Mesothelial cell of epicardium (in vitro differentiated cells): ENCODE results near the gene CTDP1. TPM values are rescaled to one million over a fixed set of nuclear protein-coding genes. Genes with fewer than 3 reads are reported as not detected.

Experiments used
- DNase-seq, 2 experiments: peaks; one replicate each; pipeline ENCODE4 v3.0.0; 2021; ENCODE audit warnings: low spot score in 2 of 2; ENCODE audit not compliant: unreplicated experiment in 2 of 2
- H3K27ac Mint-ChIP-seq: 2 replicates; pipeline ENCODE4 v1.8.0; 2021; ENCODE audit warnings: mixed read lengths
- H3K27me3 Mint-ChIP-seq: 2 replicates; pipeline ENCODE4 v1.8.0; 2021; ENCODE audit warnings: low read depth, mixed read lengths
- H3K36me3 Mint-ChIP-seq: 2 replicates; pipeline ENCODE4 v1.8.0; 2021; ENCODE audit warnings: mixed read lengths
- H3K4me1 Mint-ChIP-seq: 2 replicates; pipeline ENCODE4 v1.8.0; 2021; ENCODE audit warnings: mixed read lengths
- H3K4me3 Mint-ChIP-seq: 2 replicates; pipeline ENCODE4 v1.8.0; 2021; ENCODE audit warnings: mild to moderate bottlenecking, moderate library complexity, mixed read lengths
- H3K9me3 Mint-ChIP-seq: 2 replicates; pipeline ENCODE4 v1.8.0; 2021; ENCODE audit warnings: mixed read lengths
- CTCF ChIP-seq: fragments of 200-600 bp; sonication (generic); IDR thresholded peaks from one replicate; pipeline ENCODE4 v1.5.0; 2021; ENCODE audit warnings: antibody characterized with exemption; ENCODE audit not compliant: unreplicated experiment
- total RNA-seq: library from RNA; stranded (reverse); gene quantifications from 3 replicates; pipeline ENCODE4 v1.2.1, GENCODE V29; 2021

The CTDP1 gene
- 22.3 to 24.2 TPM (median 24.1 TPM) in 3 replicates for total RNA-seq

GRCh38 chr18:79679552-79680099 is at the start of gene CTDP1:
TSS of gene CTDP1 (plus strand) at chr18:79679803. CDS start at chr18:79679948, 145 bp downstream.
- Mint-ChIP-seq H3K4me3 (peak within 1 kb of the TSS; percentile 99), H3K9me3 (no peaks in the 10 kb centered on the region), H3K36me3 (peaks cover 5% of the 10 kb centered on the region), H3K27ac (peak within 1 kb of the TSS; percentile 99), H3K27me3 (no peaks in the 10 kb centered on the region), H3K4me1 (peaks cover 34% of the 10 kb centered on the region)
- no peak for TF ChIP-seq CTCF
- DNase-seq, result peak; percentile 81 to 88

DNA sequence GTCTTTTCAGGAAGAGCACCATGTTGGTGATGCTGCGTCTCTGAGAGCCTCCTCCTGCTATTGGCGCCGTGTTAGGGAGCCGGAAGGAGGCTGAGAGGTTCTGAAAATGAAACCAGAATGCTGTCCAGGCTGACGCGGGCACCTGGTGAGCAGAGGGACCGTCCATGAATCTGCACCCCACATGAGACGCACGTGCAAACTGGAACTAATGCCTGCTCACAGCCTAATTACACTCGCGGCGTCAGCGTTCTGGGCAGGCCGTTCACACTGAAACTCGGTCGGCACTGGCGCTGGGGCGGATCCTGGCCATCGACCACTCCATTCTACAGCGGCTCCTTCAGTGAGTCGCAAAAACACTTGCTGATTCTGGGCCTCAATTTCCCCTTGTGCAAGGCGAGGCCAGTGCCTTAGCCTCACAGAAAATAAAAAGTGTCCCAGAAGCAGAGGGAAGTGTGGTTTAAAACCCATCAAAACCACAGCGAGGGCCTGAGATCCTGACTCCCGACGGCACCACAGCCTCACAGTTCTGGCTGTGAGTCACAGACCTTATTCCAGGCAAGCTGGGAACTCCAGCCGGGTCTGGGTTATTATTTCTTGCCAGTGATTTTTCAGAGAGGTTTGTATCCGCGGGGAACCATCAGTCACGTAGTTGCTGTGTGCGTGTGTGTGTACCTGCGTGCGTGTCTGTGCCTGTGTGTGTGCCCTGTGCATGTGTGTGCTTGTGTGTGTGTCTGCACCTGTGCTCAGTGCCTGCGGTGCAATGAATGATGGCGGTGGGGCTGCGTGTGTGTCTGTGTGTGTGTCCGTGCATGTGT is 49.1 kb upstream of the CTDP1 start:
- peaks cover 7% of the 10 kb centered on the region for H3K9me3 Mint-ChIP-seq
- H3K4me1 Mint-ChIP-seq, result no peaks in the 10 kb centered on the region
- no peak overlapping the region for H3K4me3 Mint-ChIP-seq
- no peak for DNase-seq
- no peaks in the 10 kb centered on the region for H3K36me3 Mint-ChIP-seq
- no peak overlapping the region for H3K27ac Mint-ChIP-seq
- H3K27me3 Mint-ChIP-seq, result peaks cover 12% of the 10 kb centered on the region
- no peak for TF ChIP-seq CTCF

GRCh38 chr18:79631096-79631507 is 48.5 kb upstream of the CTDP1 start:
- H3K9me3 Mint-ChIP-seq, result peaks cover 7% of the 10 kb centered on the region
- no peak for DNase-seq
- H3K36me3 Mint-ChIP-seq, result no peaks in the 10 kb centered on the region
- H3K4me1 Mint-ChIP-seq, result no peaks in the 10 kb centered on the region
- TF ChIP-seq CTCF, result no peak
- H3K27me3 Mint-ChIP-seq, result peaks cover 12% of the 10 kb centered on the region
- no peak overlapping the region for H3K4me3 Mint-ChIP-seq
- H3K27ac Mint-ChIP-seq, result no peak overlapping the region

- Mint-ChIP-seq H3K4me3 (no peak overlapping the region), H3K36me3 (no peaks in the 10 kb centered on the region), H3K27me3 (peaks cover 12% of the 10 kb centered on the region), H3K4me1 (no peaks in the 10 kb centered on the region), H3K27ac (no peak overlapping the region), H3K9me3 (peaks cover 7% of the 10 kb centered on the region)
- no peak for DNase-seq
- no peak for TF ChIP-seq CTCF
These were observed 47.7 kb upstream of the CTDP1 start for GRCh38 chr18:79631761-79632446.

GRCh38 chr18:79632765-79633164 is 46.8 kb upstream of the CTDP1 start:
- Mint-ChIP-seq H3K36me3 (no peaks in the 10 kb centered on the region), H3K4me3 (no peak overlapping the region), H3K9me3 (peaks cover 7% of the 10 kb centered on the region), H3K27me3 (peaks cover 16% of the 10 kb centered on the region), H3K27ac (no peak overlapping the region), H3K4me1 (no peaks in the 10 kb centered on the region)
- no peak for DNase-seq
- TF ChIP-seq CTCF, result no peak
